ENCODE results near the gene PLCXD1. TPM values are rescaled to one million over a fixed set of nuclear protein-coding genes. Genes with fewer than 3 reads are reported as not detected.

PLCXD1 gene
- total and polyA plus RNA-seq, 9 donors = 2.6 to 19.4 (median 11.8) TPM

DNA sequence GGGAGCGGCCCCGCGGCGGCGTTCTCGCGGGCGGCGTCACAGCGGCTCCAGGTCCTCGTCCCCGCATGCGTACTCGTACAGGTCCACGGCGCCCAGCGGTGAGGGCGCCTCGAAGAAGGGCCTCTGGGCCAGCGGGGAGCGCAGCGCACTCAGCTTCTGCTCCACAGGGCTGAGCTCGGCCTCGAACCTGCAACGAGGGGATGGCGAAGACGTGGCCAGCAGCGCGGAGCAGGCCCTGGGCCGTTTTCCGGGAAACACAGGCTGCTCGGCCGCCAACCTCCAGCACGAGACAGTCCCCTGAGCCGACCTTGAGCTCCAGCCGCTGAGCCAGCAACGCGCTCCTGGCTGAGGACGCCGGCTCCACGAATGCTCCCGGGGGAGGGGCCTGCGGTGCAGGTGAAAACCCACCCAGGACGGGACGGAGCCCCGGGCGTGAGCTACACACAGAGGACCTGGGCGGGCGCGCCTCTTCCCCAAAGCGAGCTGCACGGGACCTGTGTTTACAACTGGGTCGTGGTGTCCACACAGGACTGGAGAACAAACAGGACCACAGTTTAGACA lies 53.2 kb downstream of the PLCXD1 start:
- 94 to 98% (median 95%) methylated on average over 52 to 53 of the region's 53 CpGs for whole genome bisulfite sequencing, 3 donors
- Histone ChIP-seq H3K4me1 (ENCODE audit: insufficient read depth) (peaks cover 6% of the 10 kb centered on the region), H3K27ac (no peak overlapping the region), H3K36me3 (no peaks in the 10 kb centered on the region), H3K4me3 (no peak overlapping the region), H3K27me3 (no peaks in the 10 kb centered on the region), H3K9me3 (no peaks in the 10 kb centered on the region)
- TF ChIP-seq EP300 (IDR thresholded peaks at IDR 0.05) (no peak), POLR2A (IDR thresholded peaks at IDR 0.05) (no peak)
- TF ChIP-seq, protein P1, sequence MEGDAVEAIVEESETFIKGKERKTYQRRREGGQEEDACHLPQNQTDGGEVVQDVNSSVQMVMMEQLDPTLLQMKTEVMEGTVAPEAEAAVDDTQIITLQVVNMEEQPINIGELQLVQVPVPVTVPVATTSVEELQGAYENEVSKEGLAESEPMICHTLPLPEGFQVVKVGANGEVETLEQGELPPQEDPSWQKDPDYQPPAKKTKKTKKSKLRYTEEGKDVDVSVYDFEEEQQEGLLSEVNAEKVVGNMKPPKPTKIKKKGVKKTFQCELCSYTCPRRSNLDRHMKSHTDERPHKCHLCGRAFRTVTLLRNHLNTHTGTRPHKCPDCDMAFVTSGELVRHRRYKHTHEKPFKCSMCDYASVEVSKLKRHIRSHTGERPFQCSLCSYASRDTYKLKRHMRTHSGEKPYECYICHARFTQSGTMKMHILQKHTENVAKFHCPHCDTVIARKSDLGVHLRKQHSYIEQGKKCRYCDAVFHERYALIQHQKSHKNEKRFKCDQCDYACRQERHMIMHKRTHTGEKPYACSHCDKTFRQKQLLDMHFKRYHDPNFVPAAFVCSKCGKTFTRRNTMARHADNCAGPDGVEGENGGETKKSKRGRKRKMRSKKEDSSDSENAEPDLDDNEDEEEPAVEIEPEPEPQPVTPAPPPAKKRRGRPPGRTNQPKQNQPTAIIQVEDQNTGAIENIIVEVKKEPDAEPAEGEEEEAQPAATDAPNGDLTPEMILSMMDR (IDR thresholded peaks at IDR 0.05) = no peak
- intact Hi-C loops (cut with DNase I) = no loop called here
- DNase-seq = peak in 2 of 5 donors; percentile 11 to 25

DNA sequence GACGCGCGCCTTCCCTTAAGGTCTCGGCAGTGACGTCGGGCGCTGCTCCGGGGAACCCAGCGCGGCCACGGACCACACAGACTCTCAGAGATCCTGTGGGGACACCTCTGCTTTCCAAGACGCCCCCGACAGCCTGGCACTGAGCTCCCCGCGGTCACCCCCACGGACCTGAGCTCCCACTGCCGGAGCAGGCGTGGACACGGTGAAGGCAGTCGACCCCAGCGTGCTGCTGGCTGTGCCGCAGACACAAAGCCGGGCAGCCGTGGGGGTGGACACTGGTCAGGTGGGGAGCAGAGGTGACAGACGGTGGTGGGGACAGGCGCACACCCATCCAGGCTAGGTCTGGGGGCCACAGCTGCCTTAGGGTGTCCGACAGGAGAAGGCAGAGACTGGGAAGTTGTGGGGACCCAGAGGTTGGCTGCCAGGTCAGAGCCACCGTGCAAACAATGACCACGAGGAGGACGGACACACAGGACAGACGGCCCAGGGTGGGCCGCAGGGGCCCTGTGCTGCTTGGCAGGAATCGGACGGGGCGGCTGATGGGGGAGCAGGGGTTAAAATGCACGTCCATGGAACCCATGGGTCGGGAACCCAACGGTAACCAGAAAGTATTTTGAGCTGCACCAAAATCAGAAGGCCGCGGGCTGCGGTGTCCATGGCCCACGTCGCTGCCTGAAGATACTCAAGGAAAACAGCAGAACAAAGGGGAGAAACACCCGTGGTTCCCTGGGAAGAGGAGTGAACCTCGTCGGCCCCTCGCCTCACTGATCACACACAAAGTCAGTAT lies 54.0 kb downstream of the PLCXD1 start:
- no peak for TF ChIP-seq EP300 (IDR thresholded peaks at IDR 0.05)
- no peak for TF ChIP-seq POLR2A (IDR thresholded peaks at IDR 0.05)
- Histone ChIP-seq H3K36me3 (no peaks in the 10 kb centered on the region), H3K27me3 (no peaks in the 10 kb centered on the region), H3K4me1 (ENCODE audit: insufficient read depth) (peaks cover 6% of the 10 kb centered on the region), H3K9me3 (no peaks in the 10 kb centered on the region), H3K4me3 (no peak overlapping the region), H3K27ac (no peak overlapping the region)
- peak in 2 of 5 donors; percentile 15 to 35 for DNase-seq
- intact Hi-C loops (cut with DNase I) = no loop called here
- 95 to 97% (median 96%) methylated on average over 41 to 47 of the region's 47 CpGs for WGBS, 3 donors

DNA sequence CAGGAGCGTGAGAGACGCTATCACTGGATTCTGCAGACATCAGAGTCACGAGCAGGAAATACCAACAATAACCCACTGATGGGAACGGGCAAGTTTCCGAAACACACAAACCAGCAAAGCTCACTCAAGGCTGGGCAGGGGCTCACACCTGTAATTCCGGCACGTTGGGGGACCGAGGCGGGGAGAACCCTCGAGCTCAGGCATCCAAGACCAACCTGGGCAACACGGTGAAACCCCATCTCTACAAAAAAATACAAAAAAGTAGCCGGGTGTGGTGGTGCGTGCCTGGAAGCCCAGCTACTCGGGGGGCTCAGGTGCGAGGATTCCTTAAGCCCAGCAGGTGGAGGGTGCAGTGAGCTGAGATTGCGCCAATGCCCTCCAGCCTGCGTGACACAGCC lies 54.6 kb downstream of the PLCXD1 start:
- peak in 2 of 5 donors; percentile 5 to 14 for DNase-seq
- H3K27me3 ChIP-seq = no peaks in the 10 kb centered on the region
- intact Hi-C loops (cut with DNase I) = no loop called here
- H3K4me3 ChIP-seq = no peak overlapping the region
- no peaks in the 10 kb centered on the region for H3K36me3 ChIP-seq
- no peak overlapping the region for H3K27ac ChIP-seq
- no peaks in the 10 kb centered on the region for H3K9me3 ChIP-seq
- 96 to 98% (median 97%) methylated on average over 17 of the region's 17 CpGs for WGBS, 3 donors
- H3K4me1 ChIP-seq (ENCODE audit: insufficient read depth) = peaks cover 6% of the 10 kb centered on the region
- no peak for TF ChIP-seq POLR2A (IDR thresholded peaks at IDR 0.05)
- no peak for TF ChIP-seq EP300 (IDR thresholded peaks at IDR 0.05)
- TF ChIP-seq, protein P1 (IDR thresholded peaks at IDR 0.05) = no peak

DNA sequence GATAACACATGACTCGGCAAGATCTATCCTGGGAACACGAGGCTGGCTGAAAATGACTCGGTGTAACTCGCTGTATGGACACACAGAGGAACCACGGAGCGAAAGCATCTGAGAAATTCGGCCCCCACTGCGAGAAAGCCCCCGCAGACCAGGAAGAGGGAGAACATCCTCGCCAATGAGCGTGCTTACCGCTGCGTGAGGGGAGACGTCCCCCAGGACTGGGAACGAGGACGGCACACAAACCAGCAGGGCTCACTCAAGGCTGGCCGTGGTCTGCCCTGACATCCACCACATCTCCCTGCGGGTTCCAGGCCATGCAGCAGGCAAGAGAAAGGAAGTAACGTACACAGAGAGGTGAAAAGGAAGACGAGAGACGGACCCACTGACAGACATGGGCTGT lies 55.0 kb downstream of the PLCXD1 start:
- no peak for TF ChIP-seq POLR2A (IDR thresholded peaks at IDR 0.05)
- no peak for TF ChIP-seq EP300 (IDR thresholded peaks at IDR 0.05)
- TF ChIP-seq, protein P1 (IDR thresholded peaks at IDR 0.05) = no peak
- Histone ChIP-seq H3K27me3 (no peaks in the 10 kb centered on the region), H3K36me3 (no peaks in the 10 kb centered on the region), H3K27ac (no peak overlapping the region), H3K4me1 (ENCODE audit: insufficient read depth) (peaks cover 4% of the 10 kb centered on the region), H3K4me3 (no peak overlapping the region), H3K9me3 (no peaks in the 10 kb centered on the region)
- DNase-seq = peak in 2 of 5 donors; percentile 7 to 23
- intact Hi-C loops (cut with DNase I) = no loop called here
- WGBS, 3 donors = 88 to 93% (median 90%) methylated on average over 21 of the region's 21 CpGs

DNA sequence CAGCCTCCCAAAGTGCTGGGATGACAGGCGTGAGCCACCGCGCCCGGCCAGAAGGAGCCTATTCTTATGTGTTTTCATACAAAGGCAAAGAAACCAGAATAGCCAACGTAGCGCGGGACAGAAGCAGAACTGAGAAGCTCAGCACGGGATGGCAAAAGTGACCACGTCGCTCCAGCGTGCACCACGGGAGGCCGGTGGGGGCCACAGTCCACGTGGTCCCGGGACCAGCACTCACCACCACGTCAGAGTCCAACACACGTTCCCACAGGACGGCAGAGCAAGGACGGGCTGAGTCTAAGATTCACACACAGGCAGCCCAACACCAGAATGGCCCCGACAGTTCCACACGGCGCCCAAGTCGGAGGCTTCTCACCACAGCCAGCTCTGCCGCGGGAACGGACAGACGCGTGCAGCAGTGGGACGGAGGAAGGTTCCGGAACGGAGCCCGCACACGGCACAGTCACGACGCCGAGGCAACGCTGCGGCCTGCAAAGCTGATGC lies 56.2 kb downstream of the PLCXD1 start:
- Histone ChIP-seq H3K4me3 (no peak overlapping the region), H3K27ac (no peak overlapping the region), H3K4me1 (ENCODE audit: insufficient read depth) (no peaks in the 10 kb centered on the region), H3K36me3 (no peaks in the 10 kb centered on the region), H3K27me3 (no peaks in the 10 kb centered on the region), H3K9me3 (no peaks in the 10 kb centered on the region)
- no peak for TF ChIP-seq POLR2A (IDR thresholded peaks at IDR 0.05)
- TF ChIP-seq, protein P1 (IDR thresholded peaks at IDR 0.05) = no peak
- no peak for TF ChIP-seq EP300 (IDR thresholded peaks at IDR 0.05)
- intact Hi-C loops (cut with DNase I) = no loop called here
- DNase-seq = peak in 2 of 5 donors; percentile 10 to 27
- WGBS, 3 donors = 81 to 90% (median 89%) methylated on average over 38 of the region's 38 CpGs

Data from ovary (tissue), 9 donors.